ENCODE measurements around the gene SLC22A5. TPM values are rescaled to one million over a fixed set of nuclear protein-coding genes. Genes with fewer than 3 reads are reported as not detected.

The SLC22A5 gene
- total and polyA plus RNA-seq, 9 of the 15 experiments (the other 6 are each of a cell fraction or from before 2014, with no cell fraction given) = 3.0 to 16.6 (median 8.3) TPM

DNA sequence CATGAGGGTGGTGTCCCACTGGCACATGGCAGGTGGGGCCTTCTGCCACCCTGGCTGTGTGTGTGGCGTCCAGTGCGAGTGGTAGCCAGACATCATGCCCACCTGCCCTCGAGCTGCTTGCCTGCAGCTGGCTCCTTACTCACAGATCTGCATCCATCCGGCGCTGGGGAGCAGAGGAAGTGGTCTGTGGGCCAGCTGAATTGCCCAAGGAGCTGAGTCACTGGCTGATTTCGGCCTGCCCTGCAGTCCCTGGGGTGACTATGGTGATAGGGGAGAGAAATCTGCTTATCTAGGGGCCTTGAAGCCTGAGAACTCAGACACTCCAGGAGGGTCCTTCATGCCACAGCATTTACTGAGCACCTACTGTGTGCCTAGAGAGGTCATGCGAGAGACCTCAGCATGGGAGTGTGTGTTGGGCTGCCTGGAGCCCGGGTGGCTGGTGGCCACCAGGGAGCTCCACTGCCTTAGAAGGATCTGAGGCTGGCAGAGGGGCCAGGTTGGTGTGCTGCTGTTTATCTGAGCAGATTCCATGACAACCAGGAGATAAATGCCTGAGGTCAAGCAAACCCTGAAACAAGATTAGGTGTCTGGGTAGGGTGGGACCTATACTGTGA, 57.1 kb downstream of the SLC22A5 start (continued):
- TF ChIP-seq, protein P1, sequence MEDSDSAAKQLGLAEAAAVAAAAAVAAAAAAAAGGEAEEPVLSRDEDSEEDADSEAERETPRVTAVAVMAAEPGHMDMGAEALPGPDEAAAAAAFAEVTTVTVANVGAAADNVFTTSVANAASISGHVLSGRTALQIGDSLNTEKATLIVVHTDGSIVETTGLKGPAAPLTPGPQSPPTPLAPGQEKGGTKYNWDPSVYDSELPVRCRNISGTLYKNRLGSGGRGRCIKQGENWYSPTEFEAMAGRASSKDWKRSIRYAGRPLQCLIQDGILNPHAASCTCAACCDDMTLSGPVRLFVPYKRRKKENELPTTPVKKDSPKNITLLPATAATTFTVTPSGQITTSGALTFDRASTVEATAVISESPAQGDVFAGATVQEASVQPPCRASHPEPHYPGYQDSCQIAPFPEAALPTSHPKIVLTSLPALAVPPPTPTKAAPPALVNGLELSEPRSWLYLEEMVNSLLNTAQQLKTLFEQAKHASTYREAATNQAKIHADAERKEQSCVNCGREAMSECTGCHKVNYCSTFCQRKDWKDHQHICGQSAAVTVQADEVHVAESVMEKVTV (CRISPR knock-in tag; IDR thresholded peaks at IDR 0.05) = peak; percentile 36; the same call in 1 of the 2 replicates
- TF ChIP-seq HMGN3 (IDR thresholded peaks at IDR 0.05; ENCODE audit: borderline replicate concordance, extremely low read depth, insufficient read length, low read depth, low read length) (peak; percentile 61), C11orf30 (IDR thresholded peaks at IDR 0.05; ENCODE audit: low read depth) (peak; percentile 95), TAF15 (IDR thresholded peaks at IDR 0.05; ENCODE audit: low read depth, low read length) (no peak), TCFL5 (CRISPR knock-in tag; conservative IDR thresholded peaks at IDR 0.05) (no peak), ZNF668 (CRISPR knock-in tag; IDR thresholded peaks at IDR 0.05) (0 out of 2 replicates have a peak, but pooled peaks have one; percentile 59), GTF3C2 (IDR thresholded peaks at IDR 0.05; ENCODE audit: borderline replicate concordance, extremely low read depth, insufficient read length) (no peak), ZKSCAN3 (CRISPR knock-in tag; IDR thresholded peaks at IDR 0.05) (no peak), ZNF79 (CRISPR knock-in tag; IDR thresholded peaks at IDR 0.05; ENCODE audit: low read depth) (no peak), MCM2 (IDR thresholded peaks at IDR 0.05; ENCODE audit: low read depth) (no peak), IRF9 (tag; IDR thresholded peaks at IDR 0.05) (peak; percentile 52; the same call in 1 of the 2 replicates), CEBPG (CRISPR knock-in tag; IDR thresholded peaks at IDR 0.05) (peak; percentile 88), CEBPG (tag; conservative IDR thresholded peaks at IDR 0.05 in 1 of 2, IDR thresholded peaks at IDR 0.05 in 1 of 2) (peak; percentile 72 to 81), NFATC3 (IDR thresholded peaks at IDR 0.05) (no peak), MAX (CRISPR knock-in tag; IDR thresholded peaks at IDR 0.05) (peak; percentile 96), FIP1L1 (IDR thresholded peaks at IDR 0.05; ENCODE audit: low read depth, low read length, poor library complexity, severe bottlenecking) (no peak), ZNF175 (CRISPR knock-in tag; IDR thresholded peaks at IDR 0.05; ENCODE audit: low read depth) (peak; percentile 86; the same call in 1 of the 2 replicates), NFRKB (IDR thresholded peaks at IDR 0.05; ENCODE audit: low read depth) (no peak), TCF7L2 (IDR thresholded peaks at IDR 0.05; ENCODE audit: low read depth, low read length) (no peak), ZSCAN29 (IDR thresholded peaks at IDR 0.05) (no peak), CCNT2 (IDR thresholded peaks at IDR 0.05; ENCODE audit: borderline replicate concordance, extremely low read depth, insufficient read length, low read depth, low read length) (no peak), CBX3 (IDR thresholded peaks at IDR 0.05; ENCODE audit: borderline replicate concordance in 1 of 2, low read length in 2 of 2) (0 out of 3 replicates have a peak, but pooled peaks of 1 of the 2 experiments have one; percentile 58), SLC30A9 (CRISPR knock-in tag; IDR thresholded peaks at IDR 0.05) (no peak)
